NCI-H524 (cell line): ENCODE data around the gene SMIM14.
"Not testable (repeated sequence)": the region's sequence is repeated elsewhere in the genome, so short reads cannot be mapped to it uniquely, and the experiment has no call there.

Experiments
- DNase-seq, 2 experiments: peaks; one replicate each; lab custom pipeline; 2025; lab: John Stamatoyannopoulos, UW

Gene SMIM14

GRCh38 chr4:39530682-39531081 is 108.0 kb downstream of the SMIM14 start:
- no peak for DNase-seq

- DNase-seq: no peak
Observed at GRCh38 chr4:39529534-39529933, 109.1 kb downstream of the SMIM14 start.

GRCh38 chr4:39528061-39528465 is 110.6 kb downstream of the SMIM14 start:
- DNase-seq: peak in 1 of 2 experiments; percentile 59

- peak; percentile 96 to 98 for DNase-seq
Observed at GRCh38 chr4:39527296-39528060, 111.2 kb downstream of the SMIM14 start, which contains the start of gene UGDH. TSS of gene UGDH (minus strand) at chr4:39527439. CDS start at chr4:39521512, 5,927 bp downstream.

GRCh38 chr4:39526765-39527295 is 111.8 kb downstream of the SMIM14 start:
- DNase-seq: peak in 1 of 2 experiments; percentile 63

GRCh38 chr4:39525822-39526690 is 112.6 kb downstream of the SMIM14 start:
- peak in 1 of 2 experiments; percentile 31 for DNase-seq

GRCh38 chr4:39524161-39524957 is 114.3 kb downstream of the SMIM14 start:
- DNase-seq: no peak

GRCh38 chr4:39522068-39522467 is 116.6 kb downstream of the SMIM14 start:
- no peak for DNase-seq

GRCh38 chr4:39521253-39521919 is 117.3 kb downstream of the SMIM14 start:
- DNase-seq: no peak

- DNase-seq: no peak
Observed at GRCh38 chr4:39518484-39518883, 120.2 kb downstream of the SMIM14 start.

GRCh38 chr4:39516407-39516966 is 122.2 kb downstream of the SMIM14 start:
- DNase-seq: no peak

GRCh38 chr4:39515669-39516401 is 122.8 kb downstream of the SMIM14 start:
- not testable (repeated sequence) for DNase-seq

- no peak for DNase-seq
Observed at GRCh38 chr4:39514888-39515401, 123.7 kb downstream of the SMIM14 start.

GRCh38 chr4:39514266-39514665 is 124.4 kb downstream of the SMIM14 start:
- DNase-seq: not testable (repeated sequence)

GRCh38 chr4:39510348-39510929 is 128.2 kb downstream of the SMIM14 start:
- no peak for DNase-seq

GRCh38 chr4:39505581-39505980 is 133.1 kb downstream of the SMIM14 start:
- DNase-seq: no peak

GRCh38 chr4:39504538-39504937 is 134.1 kb downstream of the SMIM14 start:
- no peak for DNase-seq

GRCh38 chr4:39502664-39503035 is 136.0 kb downstream of the SMIM14 start:
- DNase-seq: not testable (repeated sequence)

- no peak for DNase-seq
Observed at GRCh38 chr4:39502019-39502663, 136.5 kb downstream of the SMIM14 start.
